ENCODE data around the gene ZNF28. TPM values are rescaled to one million over a fixed set of nuclear protein-coding genes. Genes with fewer than 3 reads are reported as not detected.
A peak's percentile ranks its signal among the peaks of the same experiment; 100 is the strongest.
"Not testable (repeated sequence)": the region's sequence is repeated elsewhere in the genome, so short reads cannot be mapped to it uniquely, and the experiment has no call there.

Gene ZNF28
- total and polyA plus RNA-seq, 9 of the 15 experiments (the other 6 are each of a cell fraction or from before 2014, with no cell fraction given): 19.4 to 38.5 (median 31.5) TPM

- H3K27me3 ChIP-seq (ENCODE audit: control insufficient read depth in 2 of 2, insufficient read depth in 2 of 2, low read length in 2 of 2); H4K20me1 ChIP-seq (replicated peaks; ENCODE audit: control insufficient read depth, insufficient read depth, low read length); in situ Hi-C loops (cut with MboI); H3K36me3 ChIP-seq (ENCODE audit: control insufficient read depth, insufficient read depth, low read length); BruUV-seq (replicated peaks); CTCF ChIA-PET (ENCODE audit: low intra/inter-chr PET ratio); intact Hi-C loops (cut with micrococcal nuclease); H3K9me3 ChIP-seq (replicated peaks; ENCODE audit: control insufficient read depth, insufficient read depth, low read depth, low read length); H3K9me1 ChIP-seq (ENCODE audit: control insufficient read depth, insufficient read depth, low read length): not testable (repeated sequence)
- FAIRE-seq (peak; percentile 89), DNase-seq (ENCODE audit: extremely low read depth in 1 of 4, low spot score in 3 of 4) (peak; percentile 79 to 93 (median 86)), ATAC-seq (peak; percentile 100)
- Histone ChIP-seq H3K79me2 (ENCODE audit: control insufficient read depth, insufficient read depth, low read length) (peaks cover 16% of the 10 kb centered on the region), H2AFZ (ENCODE audit: low read depth, low read length) (peak within 1 kb of the TSS; percentile 96), H3K27ac (ENCODE audit: extremely low read depth, low read depth, low read length) (peak within 1 kb of the TSS; percentile 83), H3K4me1 (replicated peaks in 1 of 2; ENCODE audit: control insufficient read depth in 2 of 2, insufficient read depth in 2 of 2, low read length in 2 of 2) (peaks cover 0 to 19% of the 10 kb centered on the region in 2 experiments; a peak in 2 of 5 replicates), H3K4me3 (peak within 1 kb of the TSS; percentile 90), H3K9ac (ENCODE audit: insufficient read depth in 1 of 2, low read depth in 2 of 2, low read length in 2 of 2) (peak within 1 kb of the TSS; percentile 91 to 95), H3K4me2 (ENCODE audit: insufficient read depth, low read length) (peak within 1 kb of the TSS; percentile 88)
- POLR2A ChIA-PET: interaction anchor here (0.6 kb wide), 1 partner anchor 118 kb away, joined by 3 read pairs; no protein-coding TSS in a partner anchor
- 12% methylated on average over 39 of the region's 47 CpGs for WGBS (ENCODE audit: insufficient coverage, low coverage, missing lambda C conversion rate)
- TF ChIP-seq FOXK2 (conservative IDR thresholded peaks at IDR 0.05 in 1 of 2, IDR thresholded peaks at IDR 0.05 in 1 of 2; ENCODE audit: low read depth in 2 of 2) (peak in 1 of 2 experiments; percentile 71; a peak in 1 of 4 replicates), POLR2AphosphoS5 (IDR thresholded peaks at IDR 0.05; ENCODE audit: control insufficient read depth, insufficient read depth, low read depth, low read length) (peak; percentile 62; the same call in 1 of the 2 replicates), ELF1 (tag; IDR thresholded peaks at IDR 0.05) (peak; percentile 93), E2F6 (IDR thresholded peaks at IDR 0.05; ENCODE audit: borderline replicate concordance in 1 of 2, extremely low read depth in 1 of 2, insufficient read depth in 1 of 2, insufficient read length in 1 of 2, low read depth in 1 of 2, low read length in 1 of 2, poor library complexity in 1 of 2, severe bottlenecking in 1 of 2) (peak in 1 of 2 experiments; percentile 70), CXXC5 (CRISPR knock-in tag; IDR thresholded peaks at IDR 0.05) (peak; percentile 61), NRF1 (conservative IDR thresholded peaks at IDR 0.05 in 1 of 2, IDR thresholded peaks at IDR 0.05 in 1 of 2) (peak; percentile 78 to 79), PRDM10 (IDR thresholded peaks at IDR 0.05; ENCODE audit: partially characterized antibody) (peak; percentile 95), MBD2 (IDR thresholded peaks at IDR 0.05; ENCODE audit: borderline replicate concordance, low read depth) (peak; percentile 37; the same call in 1 of the 2 replicates), NKRF (IDR thresholded peaks at IDR 0.05; ENCODE audit: borderline replicate concordance) (peak; percentile 82)
Observed at GRCh38 chr19:52786464-52787354, 34.7 kb downstream of the ZNF28 start, which contains the start of gene ZNF600. Gene ZNF600, minus strand, starts transcription at chr19:52786791. Its CDS starts 7,903 bp downstream, at chr19:52778888.

Measured in K562 (cell line).